DMS53 (cell line): ENCODE data around the gene OBSL1.
A peak's percentile ranks its signal among the peaks of the same experiment; 100 is the strongest.

ENCODE experiments used
- DNase-seq: peaks from one replicate; lab custom pipeline; 2025; lab: John Stamatoyannopoulos, UW

The OBSL1 gene

DNA sequence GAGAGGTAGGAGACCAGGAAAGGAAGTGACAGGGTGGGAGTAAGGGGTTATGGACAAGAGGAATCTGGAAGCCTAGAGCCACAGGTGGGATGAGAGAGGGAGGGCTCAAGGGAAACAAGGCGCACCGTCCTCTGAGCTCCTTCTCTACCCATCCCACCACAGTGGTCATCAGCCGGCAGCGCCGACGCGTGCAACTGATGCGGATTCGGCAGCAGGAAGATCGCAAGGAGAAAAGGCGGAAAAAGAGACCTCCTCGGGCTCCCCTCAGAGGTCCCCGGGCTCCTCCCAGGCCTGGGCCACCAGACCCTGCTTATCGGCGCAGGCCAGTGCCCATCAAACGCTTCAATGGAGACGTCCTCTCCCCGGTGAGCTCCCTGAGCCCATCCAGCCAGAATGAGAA, 22.3 kb downstream of the OBSL1 start:
- no peak for DNase-seq

DNA sequence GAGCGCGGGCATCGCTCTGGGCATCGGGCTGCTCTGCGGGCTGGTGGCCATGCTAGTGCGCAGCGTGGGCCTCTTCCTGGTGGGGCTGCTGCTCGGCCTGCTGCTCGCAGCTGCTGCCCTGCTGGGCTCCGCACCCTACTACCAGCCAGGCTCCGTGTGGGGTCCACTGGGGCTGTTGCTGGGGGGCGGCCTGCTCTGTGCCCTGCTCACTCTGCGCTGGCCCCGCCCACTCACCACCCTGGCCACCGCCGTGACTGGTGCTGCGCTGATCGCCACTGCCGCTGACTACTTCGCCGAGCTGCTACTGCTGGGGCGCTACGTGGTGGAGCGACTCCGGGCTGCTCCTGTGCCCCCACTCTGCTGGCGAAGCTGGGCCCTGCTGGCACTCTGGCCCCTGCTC, 23.7 kb downstream of the OBSL1 start:
- no peak for DNase-seq

DNA sequence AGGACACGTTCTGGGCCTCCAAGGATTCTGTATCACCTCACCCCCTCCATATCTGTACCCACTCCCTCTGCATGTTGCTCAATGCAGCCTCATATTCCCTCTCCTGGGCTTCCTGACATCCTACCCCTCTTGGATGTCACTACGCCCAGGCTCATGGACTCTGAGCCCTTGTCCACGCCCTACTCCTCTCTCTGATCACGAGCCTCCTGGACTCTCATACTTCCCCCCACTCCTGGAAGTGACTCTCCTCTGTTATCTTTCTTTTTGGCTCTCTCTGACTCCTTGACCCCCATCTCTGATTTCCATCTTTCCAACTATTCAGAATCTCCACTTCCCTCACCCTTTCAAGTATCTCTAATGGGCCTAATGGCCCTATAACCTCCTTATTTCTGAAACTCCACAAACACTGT, 25.4 kb downstream of the OBSL1 start:
- no peak for DNase-seq

DNA sequence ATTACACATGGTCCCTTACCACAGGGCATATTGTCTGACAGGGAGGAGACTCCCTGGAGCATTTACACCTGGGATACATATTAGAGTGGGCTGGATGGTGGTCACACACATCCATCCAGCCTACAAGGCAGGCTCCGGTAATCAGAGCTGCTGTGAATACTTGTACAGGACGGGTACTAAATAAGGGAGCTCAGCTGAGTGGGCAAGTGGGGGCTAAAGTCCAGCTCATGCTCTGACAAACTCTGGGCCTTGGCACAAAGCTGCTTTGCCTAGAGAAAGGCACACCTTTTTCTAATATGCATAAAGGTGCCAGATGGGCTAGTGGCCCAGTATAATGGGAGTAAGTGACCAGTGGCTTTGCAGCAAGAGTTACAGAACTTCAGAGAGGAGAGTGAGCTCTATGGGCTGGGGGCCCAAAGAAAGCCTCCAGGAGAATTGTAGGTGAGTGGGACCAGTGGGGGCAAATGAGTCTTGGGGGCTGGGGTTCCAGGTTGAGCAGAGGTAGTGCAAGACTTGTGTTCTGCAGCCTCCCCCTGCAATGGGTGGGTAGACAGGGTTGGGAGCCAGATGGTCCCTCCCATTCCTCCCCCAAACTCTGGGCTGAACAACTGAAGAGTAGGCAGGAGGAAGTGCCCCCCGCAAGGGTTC, 25.9 kb downstream of the OBSL1 start:
- no peak for DNase-seq

DNA sequence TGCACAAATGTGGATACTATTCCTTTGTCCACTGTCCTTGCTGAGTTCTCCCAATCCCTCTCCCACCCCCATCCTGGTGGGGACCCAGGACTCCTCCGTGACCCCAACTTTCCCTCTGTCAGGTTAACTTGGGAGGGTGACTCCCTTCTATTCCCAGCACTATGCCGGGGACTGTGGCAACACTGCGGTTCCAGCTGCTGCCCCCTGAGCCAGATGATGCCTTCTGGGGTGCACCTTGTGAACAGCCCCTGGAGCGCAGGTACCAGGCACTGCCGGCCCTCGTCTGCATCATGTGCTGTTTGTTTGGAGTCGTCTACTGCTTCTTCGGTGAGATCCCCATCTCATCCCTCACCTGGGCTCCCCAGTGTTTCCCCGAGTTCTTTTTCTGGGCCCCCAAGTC, 26.8 kb downstream of the OBSL1 start:
- DNase-seq: no peak

DNA sequence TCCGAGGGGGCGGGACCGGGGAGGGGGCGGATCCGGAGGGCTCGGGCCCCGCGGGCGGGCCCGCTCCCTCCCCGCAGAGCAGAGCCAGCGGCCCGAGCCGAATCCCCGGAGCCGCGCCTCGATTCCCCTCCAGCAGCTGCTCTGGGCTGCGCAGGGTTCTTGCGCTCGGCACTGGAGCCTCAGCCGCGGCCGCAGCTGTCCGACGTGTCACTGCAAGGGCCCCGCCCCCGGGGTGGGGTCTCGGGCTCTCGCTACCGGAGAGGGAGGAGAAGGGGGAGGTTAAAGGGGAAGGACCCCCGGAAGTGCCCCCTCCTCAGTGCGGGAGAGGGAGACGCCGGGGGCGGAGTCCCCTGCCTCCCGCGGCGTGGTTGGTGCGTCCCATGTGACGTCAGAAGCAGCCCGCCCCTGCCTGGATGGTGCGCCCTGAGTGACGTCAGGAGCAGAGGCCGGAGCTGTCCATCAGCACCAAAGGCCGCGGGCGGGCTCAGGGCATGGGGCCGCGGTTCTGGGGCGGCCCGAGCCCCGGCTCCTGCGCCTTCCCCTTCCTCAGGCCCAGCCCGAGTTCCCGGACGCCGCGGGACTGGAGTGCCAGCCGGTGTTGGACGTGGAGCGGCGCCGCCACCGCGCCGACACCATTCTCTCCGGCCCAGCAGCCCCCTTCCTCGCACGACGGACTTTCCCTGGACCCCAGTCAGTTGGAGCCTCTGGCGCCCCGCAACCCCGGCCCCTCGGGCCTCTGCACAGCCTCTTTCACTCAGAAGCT, 27.6 kb downstream of the OBSL1 start, which contains the start of the genes CHPF and TMEM198:
Gene CHPF (minus strand): TSS at position 214 of the 763 bp plus-strand sequence. CDS start 271 bp downstream, outside the sequence.
Gene TMEM198 (plus strand): TSS at position 433 of the 763 bp plus-strand sequence. CDS start 700 bp downstream, outside the sequence.
- peak; percentile 98 for DNase-seq

DNA sequence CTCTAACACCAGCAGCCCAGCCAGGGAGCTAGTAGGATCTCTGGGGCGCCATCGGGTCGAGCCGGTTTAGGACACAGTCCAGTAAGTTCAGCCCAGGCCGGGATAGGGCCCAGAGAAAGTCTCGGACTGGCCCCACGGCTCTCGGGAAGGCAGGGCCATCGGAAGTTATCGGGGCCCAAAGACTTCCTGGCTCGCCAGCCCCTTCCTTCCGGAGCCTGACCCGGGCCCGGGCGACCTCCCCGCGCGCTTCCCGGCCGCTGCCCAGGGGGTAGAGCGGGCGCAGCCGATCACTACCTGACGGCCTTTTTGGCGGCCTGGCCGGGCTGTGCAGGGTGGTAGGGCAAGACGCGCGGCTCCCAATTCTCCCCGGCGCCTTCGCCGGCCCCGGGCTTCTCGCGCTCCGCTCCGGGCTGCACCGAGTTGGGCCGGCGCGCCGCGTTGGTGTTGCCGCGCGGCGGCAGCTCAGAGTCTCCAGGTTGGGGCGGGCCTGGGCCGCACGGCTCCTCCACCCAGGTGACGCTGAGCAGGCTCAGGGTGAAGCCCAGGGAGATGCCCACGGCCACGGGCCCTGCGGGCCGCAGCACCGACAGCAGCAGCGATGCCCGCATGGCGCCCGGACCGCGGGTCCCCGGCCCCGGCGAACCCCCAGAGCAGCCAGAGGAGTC, 28.3 kb downstream of the OBSL1 start:
- DNase-seq: peak; percentile 83

DNA sequence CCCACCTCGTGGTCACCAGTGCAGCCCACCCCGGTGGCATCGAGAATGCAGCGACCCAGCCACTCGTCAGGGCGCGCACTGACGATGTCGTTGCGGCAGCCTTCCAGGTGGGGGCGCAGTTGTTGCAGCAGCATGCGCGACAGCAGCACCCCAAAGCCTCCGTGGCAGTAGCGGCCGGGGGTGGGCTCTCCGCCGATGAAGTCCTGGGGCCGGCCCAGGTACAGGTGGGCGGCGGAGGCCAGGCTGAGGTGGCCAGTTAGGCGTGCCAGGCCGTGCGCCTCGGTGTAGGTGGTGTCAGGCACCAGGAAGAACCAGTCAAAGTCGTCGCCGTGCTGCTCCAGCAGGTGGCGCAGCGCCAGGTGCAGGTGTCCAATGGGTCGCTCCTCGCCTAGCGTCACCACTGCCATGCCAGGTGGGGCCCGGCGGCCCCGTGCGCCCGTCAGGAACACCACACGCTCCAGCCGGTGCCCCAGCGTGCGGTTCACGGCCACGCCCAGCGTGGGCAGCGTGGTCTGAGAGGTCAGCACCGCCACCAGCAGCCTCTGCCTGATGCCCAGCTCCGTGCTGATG, 29.6 kb downstream of the OBSL1 start:
- DNase-seq: peak; percentile 95

DNA sequence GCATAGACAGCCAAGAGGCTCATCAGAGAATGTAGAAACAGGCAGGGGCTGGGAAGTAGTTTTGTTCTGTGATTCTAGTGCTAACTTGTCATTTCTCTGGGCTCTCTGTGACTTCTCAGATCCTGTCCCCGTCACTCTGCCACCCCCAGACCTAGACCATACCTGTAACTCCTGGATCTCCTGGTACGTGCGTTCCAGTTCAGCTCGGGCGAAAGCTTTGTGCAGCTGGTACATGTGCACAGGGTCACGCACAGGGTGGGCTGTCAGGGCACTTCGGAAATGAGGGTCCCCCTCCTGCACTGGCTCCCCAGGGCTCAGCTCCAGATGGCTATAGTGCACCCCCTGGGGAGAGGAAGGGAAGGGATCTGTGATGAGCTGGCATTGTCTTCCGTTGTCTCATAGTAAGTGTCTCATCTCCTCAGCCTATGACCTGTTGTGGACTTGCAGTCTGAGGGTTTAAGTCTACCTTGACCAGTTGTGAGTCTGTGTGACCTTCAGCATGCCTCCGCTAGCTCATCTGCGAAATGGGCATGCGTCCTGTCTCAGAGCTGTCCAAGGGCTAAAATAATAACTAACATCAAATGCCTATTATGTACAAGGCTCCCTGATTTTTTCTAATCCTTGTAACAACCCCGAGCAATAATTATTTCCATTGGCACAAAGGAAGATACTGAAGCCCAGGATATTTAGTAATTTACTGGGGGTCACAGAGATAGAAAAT, 30.4 kb downstream of the OBSL1 start:
- DNase-seq: no peak

DNA sequence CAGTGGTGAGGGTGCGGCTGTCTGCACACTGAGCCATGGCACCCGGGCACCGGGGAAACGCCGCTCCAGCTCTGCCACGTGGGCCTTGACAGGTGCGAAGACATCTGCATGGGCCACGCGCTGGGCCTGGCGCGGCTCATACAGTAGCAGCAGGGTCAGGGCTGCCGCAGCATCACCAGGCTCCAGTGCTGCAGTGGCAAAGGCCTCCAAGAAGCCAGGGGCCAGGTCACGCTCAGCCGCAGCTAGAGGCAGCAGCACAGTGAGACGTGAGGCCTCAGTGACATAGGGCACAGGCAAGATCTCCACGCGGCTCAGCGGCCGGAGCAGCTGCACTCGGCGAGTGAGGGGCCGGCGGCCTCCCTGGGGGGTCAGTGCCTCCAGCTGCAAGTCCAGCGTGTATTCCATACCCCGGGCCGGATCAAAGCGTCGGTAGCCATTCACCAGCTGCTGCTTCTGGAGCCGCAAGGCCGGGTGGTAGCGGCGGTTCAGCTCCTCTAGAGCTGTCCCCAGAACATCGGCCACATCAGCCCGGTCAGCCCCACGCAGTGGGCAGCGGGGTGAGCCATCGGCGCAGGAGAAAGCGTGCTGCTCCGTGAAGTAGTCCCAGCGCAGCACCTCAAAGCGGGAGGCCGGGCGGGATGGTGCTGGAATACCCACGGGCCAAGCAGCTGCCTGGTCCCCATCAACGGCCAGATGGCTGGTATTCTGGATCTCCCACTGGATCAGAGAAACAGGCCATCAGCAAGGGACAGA, 31.2 kb downstream of the OBSL1 start:
- no peak for DNase-seq

DNA sequence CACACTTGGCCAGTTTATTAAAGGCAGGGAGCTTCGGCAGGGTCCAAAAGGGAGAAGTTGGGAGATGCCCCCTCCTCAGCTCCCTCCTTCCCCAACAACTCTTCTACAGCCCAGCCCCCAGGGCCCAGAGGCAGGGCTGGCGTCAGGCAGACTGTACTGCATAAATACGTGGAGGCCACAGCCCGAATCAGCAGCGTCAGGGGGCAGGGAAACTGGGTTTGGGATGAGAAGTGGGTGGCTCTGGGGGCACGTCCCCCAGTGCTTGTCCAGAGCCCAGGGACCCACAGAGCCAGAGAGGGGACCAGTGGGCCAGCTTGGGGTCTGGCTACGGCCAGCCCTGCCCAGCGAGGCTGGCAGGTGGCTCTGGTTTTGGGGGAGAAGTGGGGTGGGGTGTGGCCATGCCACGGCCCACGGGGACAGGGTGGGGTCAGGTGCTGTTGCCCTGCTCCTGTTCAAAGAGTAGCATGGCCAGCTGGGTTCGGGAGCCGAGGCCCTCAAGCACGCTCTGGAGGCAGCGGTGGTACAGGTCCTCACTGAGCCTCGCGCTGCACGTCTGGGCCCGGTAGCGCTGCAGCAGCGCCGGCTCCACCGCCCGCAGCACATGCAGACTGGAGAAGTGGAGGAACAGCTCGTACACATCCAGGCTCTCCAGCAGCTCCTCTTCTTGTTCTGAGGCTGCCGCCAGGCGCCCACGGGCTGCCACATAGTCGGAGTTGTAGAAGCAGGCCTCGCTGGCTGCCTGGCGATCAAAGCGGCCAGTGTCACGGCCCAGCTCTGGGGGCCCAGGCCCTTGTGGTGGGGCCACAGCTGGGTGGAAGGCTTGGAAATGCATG, 32.2 kb downstream of the OBSL1 start:
- DNase-seq: no peak

DNA sequence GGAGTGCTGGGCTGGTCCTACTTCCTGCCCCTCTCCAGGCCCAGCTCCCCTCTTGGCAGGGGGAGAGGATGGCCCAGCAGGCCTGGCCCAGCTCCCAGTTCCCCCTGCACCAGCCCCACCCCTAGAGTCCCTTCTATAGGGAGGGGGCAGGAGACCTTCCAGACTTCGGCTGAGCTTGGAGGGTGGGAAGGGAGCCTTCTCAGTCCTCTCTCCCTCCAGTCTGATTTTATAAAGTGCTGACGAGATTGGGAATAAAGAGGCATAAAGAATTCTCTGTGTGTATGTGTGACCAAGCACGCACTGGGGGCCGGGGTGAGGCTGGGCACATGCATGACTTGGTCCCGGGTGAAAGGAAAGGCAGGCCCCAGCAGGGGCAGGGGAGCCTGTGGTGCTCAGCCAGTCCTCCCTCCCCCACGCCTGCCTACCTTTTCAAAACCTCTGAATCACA, 32.8 kb downstream of the OBSL1 start:
- DNase-seq: no peak

DNA sequence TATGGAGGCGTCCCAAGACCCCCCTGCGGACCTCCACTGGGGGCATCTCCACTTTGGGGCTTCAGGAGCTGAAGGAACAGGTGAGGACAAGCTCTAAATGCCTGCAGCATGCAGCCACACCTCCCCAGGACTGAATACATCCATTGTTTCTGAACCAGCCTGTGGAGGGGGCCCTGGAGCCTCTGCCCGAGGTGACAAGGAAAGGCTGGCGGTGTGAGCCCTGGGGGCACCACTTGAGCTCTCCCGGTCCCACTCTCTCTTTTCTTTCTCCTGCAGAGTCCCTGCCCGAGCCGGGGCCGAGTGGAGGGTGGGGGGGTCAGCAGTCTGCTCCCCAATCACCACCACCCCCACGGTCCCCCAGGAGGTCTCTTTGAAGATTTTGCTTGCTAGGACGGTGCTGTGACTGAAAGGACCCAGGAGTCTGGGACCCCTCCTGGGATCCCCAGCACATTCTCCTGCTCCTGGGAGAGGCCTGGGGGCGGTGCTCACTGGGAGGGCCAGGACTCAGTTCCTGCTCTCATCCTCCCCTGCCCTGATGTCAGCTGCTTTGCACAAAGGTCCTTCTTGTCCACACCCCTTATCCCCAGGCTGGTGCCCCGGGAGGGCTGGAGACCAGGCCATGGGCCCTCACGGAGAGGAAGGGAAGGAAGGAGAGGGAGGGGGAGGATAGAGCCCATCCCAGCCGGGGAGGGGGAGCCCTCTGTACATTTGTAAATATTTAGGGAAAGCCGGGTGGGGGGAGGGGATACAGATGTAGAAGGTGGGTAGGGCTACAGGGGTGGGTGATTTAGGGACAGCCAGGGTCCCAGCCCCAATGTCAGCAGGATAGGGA, 33.5 kb downstream of the OBSL1 start:
- peak; percentile 17 for DNase-seq

DNA sequence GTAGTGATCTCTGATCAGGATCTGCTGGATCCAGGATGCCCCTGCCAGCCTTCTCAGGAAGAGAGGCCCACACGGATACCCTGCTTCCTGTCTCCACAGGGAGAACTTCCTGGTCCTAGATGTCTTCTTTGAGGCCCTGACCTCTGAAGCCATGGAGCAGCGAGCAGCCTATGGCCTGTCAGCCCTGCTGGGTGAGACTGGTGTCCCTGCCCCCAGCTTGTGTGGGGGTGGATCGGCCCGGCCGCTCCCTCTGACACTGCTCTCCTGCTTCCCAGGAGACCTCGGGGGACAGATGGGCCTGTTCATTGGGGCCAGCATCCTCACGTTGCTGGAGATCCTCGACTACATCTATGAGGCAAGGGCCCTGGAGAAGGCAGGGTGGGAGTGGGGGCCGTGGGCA, 34.4 kb downstream of the OBSL1 start:
- DNase-seq: no peak

DNA sequence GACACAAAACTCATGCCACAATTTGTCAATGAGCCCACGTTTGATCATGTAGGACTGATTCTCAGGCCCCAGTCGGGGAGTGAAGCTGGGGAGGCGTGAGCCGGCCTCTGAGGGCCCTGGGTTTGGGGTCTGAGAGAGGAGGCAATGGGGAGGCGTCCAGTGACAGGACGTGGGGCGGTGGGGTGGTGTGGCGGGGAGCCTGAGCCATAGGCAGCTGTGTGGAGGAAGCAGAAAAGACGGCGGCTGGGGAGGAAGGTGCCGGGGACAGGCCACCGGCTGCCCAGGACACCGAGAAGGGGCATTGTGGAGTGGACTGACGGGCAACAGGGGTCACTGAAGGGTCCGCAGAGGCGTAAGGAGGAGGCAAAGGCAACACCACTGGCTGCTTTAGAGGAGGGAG, 34.9 kb downstream of the OBSL1 start:
- no peak for DNase-seq

DNA sequence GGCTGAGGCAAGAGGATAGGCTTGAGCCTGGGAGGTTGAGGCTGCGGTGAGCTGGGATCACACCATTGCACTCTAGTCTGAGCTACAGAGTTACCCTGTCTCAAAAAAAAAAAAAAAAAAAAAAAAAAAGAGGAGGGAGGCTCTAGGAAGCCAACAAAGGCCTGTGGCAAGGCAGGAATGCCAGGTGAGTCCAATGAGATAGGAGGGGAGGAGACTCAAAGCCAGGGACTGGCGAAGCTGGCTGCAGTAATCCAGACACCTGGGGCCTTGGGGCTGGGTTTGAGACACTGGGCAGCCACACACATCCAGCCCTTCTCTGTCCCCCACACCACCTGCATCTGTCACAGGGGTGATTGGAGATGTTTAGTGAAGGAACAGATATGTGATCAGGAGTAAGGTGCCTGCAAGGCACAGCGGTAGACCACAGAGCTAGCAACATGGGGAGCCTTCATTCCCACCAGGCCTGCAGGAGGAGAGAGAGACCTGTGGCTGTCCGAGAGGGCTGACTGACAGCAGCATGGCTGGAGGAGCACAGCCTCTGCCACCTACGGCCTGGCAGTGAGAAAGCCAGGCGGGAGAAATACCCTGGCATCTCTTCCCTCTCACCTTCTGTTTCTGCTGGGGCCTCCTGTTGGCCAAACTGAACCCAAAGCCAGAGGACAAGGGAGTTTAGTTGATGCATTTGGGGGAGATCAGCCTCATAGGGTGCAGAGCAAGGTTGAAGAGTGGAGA, 37.2 kb downstream of the OBSL1 start:
- DNase-seq: peak; percentile 63

DNA sequence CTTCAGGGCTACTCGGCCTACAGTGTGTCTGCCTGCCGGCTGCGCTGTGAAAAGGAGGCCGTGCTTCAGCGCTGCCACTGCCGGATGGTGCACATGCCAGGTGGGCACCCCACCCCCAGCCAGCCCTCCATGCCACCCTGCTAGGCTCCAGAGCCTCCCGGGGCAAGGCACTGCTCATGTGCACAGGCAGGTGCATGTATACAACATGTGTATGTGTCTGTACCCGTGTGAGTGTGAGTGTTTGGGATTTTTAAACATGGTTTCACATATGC, 39.0 kb downstream of the OBSL1 start:
- no peak for DNase-seq

DNA sequence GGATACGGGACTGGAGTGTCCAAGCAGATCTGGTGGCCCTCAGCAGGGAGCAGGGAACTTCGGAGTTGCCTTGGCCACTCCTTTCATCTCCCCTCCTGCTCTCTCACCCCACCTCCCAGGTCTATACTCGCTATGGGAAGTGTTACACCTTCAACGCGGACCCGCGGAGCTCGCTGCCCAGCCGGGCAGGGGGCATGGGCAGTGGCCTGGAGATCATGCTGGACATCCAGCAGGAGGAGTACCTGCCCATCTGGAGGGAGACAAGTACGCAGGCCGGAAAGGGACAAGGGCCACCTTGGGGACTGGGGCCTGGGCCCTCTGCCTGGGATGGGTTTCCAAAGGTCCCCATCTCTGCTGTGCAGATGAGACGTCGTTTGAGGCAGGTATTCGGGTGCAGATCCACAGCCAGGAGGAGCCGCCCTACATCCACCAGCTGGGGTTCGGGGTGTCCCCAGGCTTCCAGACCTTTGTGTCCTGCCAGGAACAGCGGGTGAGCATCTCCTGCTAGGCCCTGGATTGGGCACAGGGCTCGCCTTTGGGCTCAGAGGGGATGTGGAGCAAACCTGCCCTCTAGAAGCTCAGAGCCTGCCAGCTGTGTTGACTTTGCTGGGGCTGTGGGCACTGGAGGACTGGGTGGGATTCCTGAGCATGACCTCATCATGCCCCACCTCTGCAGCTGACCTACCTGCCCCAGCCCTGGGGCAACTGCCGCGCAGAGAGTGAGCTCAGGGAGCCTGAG, 39.5 kb downstream of the OBSL1 start:
- DNase-seq: peak; percentile 27
